GM12878 (cell line): ENCODE results near the gene SLC5A6. TPM values are rescaled to one million over a fixed set of nuclear protein-coding genes. Genes with fewer than 3 reads are reported as not detected.

ENCODE experiments used
- ATAC-seq: fragments of 200-7000 bp; cut with Tn5 transposase; 3 replicates; pipeline ENCODE4 v1.9.1; 2020; ENCODE audit warnings: mild to moderate bottlenecking, moderate library complexity
- BruUV-seq: library from RNA; stranded (reverse); fragments of 400-500 nt; replicated peaks from 2 replicates; lab custom pipeline; 2021; lab: Mats Ljungman, UMichigan
- CTCF ChIA-PET: fragments of 300-600 bp; sonication (Branson Sonifier 250); formaldehyde crosslinking; extraction: SDS; loops from one replicate; lab custom pipeline; 2021; ENCODE audit warnings: inconsistent platforms; lab: Yijun Ruan, JAX
- POLR2A ChIA-PET: fragments of 350-600 bp; formaldehyde crosslinking; extraction: SDS; loops from one replicate; lab custom pipeline; 2021; ENCODE audit warnings: inconsistent platforms; lab: Charles Lee
- RAD21 ChIA-PET: fragments of 300-600 bp; sonication (Branson Sonifier 250); formaldehyde crosslinking; loops from one replicate; lab custom pipeline; 2023; ENCODE audit warnings: antibody characterized with exemption; ENCODE audit not compliant: unreplicated experiment; lab: Charles Lee
- SMC1A ChIA-PET: fragments of 300-600 bp; sonication (Branson Sonifier 250); formaldehyde crosslinking; loops from one replicate; lab custom pipeline; 2023; ENCODE audit not compliant: unreplicated experiment, uncharacterized antibody; lab: Charles Lee
- DNase-seq: peaks from one replicate; pipeline ENCODE4 v3.0.0-alpha.2; 2011; ENCODE audit warnings: low read depth, low spot score
- FAIRE-seq: peaks from 3 replicates; lab custom pipeline; 2011; peaks lifted over from hg19 to GRCh38; lab: Jason Lieb, UNC
- H2AFZ ChIP-seq: 2 replicates; pipeline ENCODE4 v1.6.0; 2011; ENCODE audit warnings: low read depth, low read length, control low read depth; ENCODE audit not compliant: control insufficient read depth
- H3K27ac ChIP-seq: 2 replicates; pipeline ENCODE4 v1.5.1; 2011; ENCODE audit warnings: control low read depth; ENCODE audit not compliant: control insufficient read depth, insufficient read depth
- H3K27me3 ChIP-seq, 2 experiments: replicated peaks in 1 of 2; 2 replicates each; pipeline versions ENCODE4 v1.6.0 to v1.6.1; 2011; ENCODE audit warnings: low read length in 1 of 2; ENCODE audit not compliant: control insufficient read depth in 2 of 2, insufficient read depth in 2 of 2
- H3K36me3 ChIP-seq, 2 experiments: 2 replicates each; pipeline ENCODE4 v1.5.1; 2011; ENCODE audit warnings: low read length in 1 of 2; ENCODE audit not compliant: control insufficient read depth in 2 of 2, insufficient read depth in 2 of 2
- H3K4me1 ChIP-seq: 2 replicates; pipeline ENCODE4 v1.6.1; 2011; ENCODE audit warnings: mild to moderate bottlenecking, low read length, moderate library complexity, mixed read lengths; ENCODE audit not compliant: control insufficient read depth, insufficient read depth
- H3K4me2 ChIP-seq: 2 replicates; pipeline ENCODE4 v1.6.0; 2011; ENCODE audit warnings: control low read depth; ENCODE audit not compliant: control insufficient read depth, insufficient read depth
- H3K4me3 ChIP-seq: fragments of 200-600 bp; sonication (generic); 2 replicates; pipeline ENCODE4 v1.5.1; 2016
- H3K79me2 ChIP-seq: 2 replicates; pipeline ENCODE4 v1.6.0; 2011; ENCODE audit warnings: low read length; ENCODE audit not compliant: control insufficient read depth, insufficient read depth
- H3K9ac ChIP-seq: 2 replicates; pipeline ENCODE4 v1.8.0; 2011; ENCODE audit warnings: low read length, control low read depth, mixed read lengths; ENCODE audit not compliant: control insufficient read depth, insufficient read depth
- H3K9me3 ChIP-seq: replicated peaks from 3 replicates; pipeline ENCODE4 v1.5.1; 2011; ENCODE audit warnings: mild to moderate bottlenecking, low read length; ENCODE audit not compliant: control insufficient read depth, insufficient read depth
- H4K20me1 ChIP-seq: 2 replicates; pipeline ENCODE4 v1.6.0; 2011; ENCODE audit not compliant: control insufficient read depth, insufficient read depth
- SPI1 ChIP-seq: IDR thresholded peaks from 2 replicates; pipeline ENCODE4 v1.6.1; 2011; ENCODE audit warnings: low read depth, mild to moderate bottlenecking, low read length, moderate library complexity, borderline replicate concordance; ENCODE audit not compliant: insufficient read depth
- WGBS: methylation state at CpG from one replicate; pipeline ENCODE4 v1.1.6; 2016; ENCODE audit warnings: low lambda C conversion rate; ENCODE audit not compliant: insufficient replicate concordance, insufficient coverage; ENCODE audit errors: missing lambda C conversion rate; 5-methylcytosine and 5-hydroxymethylcytosine counted together
- in situ Hi-C: fragments of 300-500 bp; cut with MboI; formaldehyde crosslinking; loops from 9 replicates; pipeline ENCODE4 v1.14.3; 2018; ENCODE audit warnings: mixed read lengths
- intact Hi-C: fragments of 100-400 bp; cut with micrococcal nuclease; formaldehyde crosslinking; loops from one replicate; pipeline ENCODE4 v1.14.2; 2022; ENCODE audit not compliant: unreplicated experiment
- polyA plus RNA-seq, 11 experiments: library from polyadenylated mRNA; depleted of rRNA in 4 of 11; unstranded in 6 of 11; stranded (reverse) in 5 of 11; fragments of >200 nt; fragmentation: Nextera tagmentation in 4 of 11; fragmentation: Illumina TruSeq in 1 of 11; extraction: Ambion mirVana in 4 of 11; extraction: Trizol in 1 of 11; gene quantifications; 1 replicate in 1 of 11; 2 replicates in 10 of 11; pipeline versions ENCODE4 v1.2.1 to v1.2.3, GENCODE V29; 2011 to 2016; ENCODE audit warnings: inconsistent platforms in 2 of 11, missing spikeins in 2 of 11, low read depth in 1 of 11
- total RNA-seq, 4 experiments: library from RNA; depleted of rRNA in 3 of 4; stranded (reverse); fragments of >200 nt in 3 of 4; fragmentation: Illumina TruSeq in 1 of 4; extraction: Trizol in 1 of 4; gene quantifications; 2 replicates each; pipeline versions ENCODE4 v1.2.1 to v1.2.3, GENCODE V29; 2013 to 2021
- TF ChIP-seq, protein P1 (sequence below): fragments of 450-650 bp; IDR thresholded peaks from 2 replicates; pipeline ENCODE4 v1.6.1; 2018; ENCODE audit warnings: mild to moderate bottlenecking, low read depth, moderate library complexity; ENCODE audit not compliant: partially characterized antibody

The SLC5A6 gene
- total and polyA plus RNA-seq, 10 of the 15 experiments (the other 5 are each of a cell fraction or from before 2014, with no cell fraction given), result 13.1 to 101 (median 55.3) TPM

- peaks cover 3% of the 10 kb centered on the region; the same call in 1 of the 2 replicates for H3K4me1 ChIP-seq
- intact Hi-C loops (loop anchor here (10.0 kb wide), 1 partner anchor 136 kb away; the partner anchor contains the start of gene GTF3C2), in situ Hi-C loops (no loop called here)
- peak overlapping the region; percentile 79 for H3K4me3 ChIP-seq
- peaks cover 5 to 8% of the 10 kb centered on the region in 2 experiments for H3K36me3 ChIP-seq
- no peak overlapping the region for H2AFZ ChIP-seq
- CTCF ChIA-PET, result interaction anchor here (0.5 to 1.8 kb wide), 5 partner anchors 27 to 296 kb away, joined by 3 to 5 read pairs (median 4); no protein-coding TSS in a partner anchor
- WGBS, result 35% methylated on average over 4 of the region's 4 CpGs
- no peaks in the 10 kb centered on the region for H4K20me1 ChIP-seq
- peak overlapping the region; percentile 83 for H3K27ac ChIP-seq
- no peak for FAIRE-seq
- H3K27me3 ChIP-seq, result no peaks in the 10 kb centered on the region
- ATAC-seq, result no peak
- H3K4me2 ChIP-seq, result peak overlapping the region; percentile 97
- H3K9me3 ChIP-seq, result no peaks in the 10 kb centered on the region
- POLR2A ChIA-PET, result no interaction called here
- DNase-seq, result no peak
- H3K9ac ChIP-seq, result peak overlapping the region; percentile 93
- TF ChIP-seq, protein P1, sequence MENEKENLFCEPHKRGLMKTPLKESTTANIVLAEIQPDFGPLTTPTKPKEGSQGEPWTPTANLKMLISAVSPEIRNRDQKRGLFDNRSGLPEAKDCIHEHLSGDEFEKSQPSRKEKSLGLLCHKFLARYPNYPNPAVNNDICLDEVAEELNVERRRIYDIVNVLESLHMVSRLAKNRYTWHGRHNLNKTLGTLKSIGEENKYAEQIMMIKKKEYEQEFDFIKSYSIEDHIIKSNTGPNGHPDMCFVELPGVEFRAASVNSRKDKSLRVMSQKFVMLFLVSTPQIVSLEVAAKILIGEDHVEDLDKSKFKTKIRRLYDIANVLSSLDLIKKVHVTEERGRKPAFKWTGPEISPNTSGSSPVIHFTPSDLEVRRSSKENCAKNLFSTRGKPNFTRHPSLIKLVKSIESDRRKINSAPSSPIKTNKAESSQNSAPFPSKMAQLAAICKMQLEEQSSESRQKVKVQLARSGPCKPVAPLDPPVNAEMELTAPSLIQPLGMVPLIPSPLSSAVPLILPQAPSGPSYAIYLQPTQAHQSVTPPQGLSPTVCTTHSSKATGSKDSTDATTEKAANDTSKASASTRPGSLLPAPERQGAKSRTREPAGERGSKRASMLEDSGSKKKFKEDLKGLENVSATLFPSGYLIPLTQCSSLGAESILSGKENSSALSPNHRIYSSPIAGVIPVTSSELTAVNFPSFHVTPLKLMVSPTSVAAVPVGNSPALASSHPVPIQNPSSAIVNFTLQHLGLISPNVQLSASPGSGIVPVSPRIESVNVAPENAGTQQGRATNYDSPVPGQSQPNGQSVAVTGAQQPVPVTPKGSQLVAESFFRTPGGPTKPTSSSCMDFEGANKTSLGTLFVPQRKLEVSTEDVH, result no peak
- peak; percentile 28; the same call in 1 of the 2 replicates for TF ChIP-seq SPI1
- SMC1A ChIA-PET, result interaction anchor here (0.9 to 1.3 kb wide), 2 partner anchors 84 to 86 kb away, joined by 3 read pairs; no protein-coding TSS in a partner anchor
- peaks cover 23% of the 10 kb centered on the region for H3K79me2 ChIP-seq
- no TSS peak for BruUV-seq
- RAD21 ChIA-PET, result interaction anchor here (0.6 to 1.2 kb wide), 5 partner anchors 61 to 1349 kb away, joined by 3 to 5 read pairs (median 4); partner anchors contain the start of gene ABHD1
Measured at GRCh38 chr2:27218614-27219013, 6.5 kb upstream of the SLC5A6 start.
